GM19240 (cell line): Measurements from ENCODE around the gene NUMB.
A peak's percentile ranks its signal among the peaks of the same experiment; 100 is the strongest.

Source experiments
- DNase-seq: peaks from one replicate; pipeline ENCODE4 v3.0.0; 2011; ENCODE audit warnings: low spot score; ENCODE audit not compliant: insufficient read length

The NUMB gene

GRCh38 chr14:73458183-73458976 is at the start of gene NUMB:
Gene NUMB (minus strand): TSS chr14:73458546. CDS start chr14:73355751, 102,795 bp downstream.
- DNase-seq: peak; percentile 74

- no peak for DNase-seq
Measured at GRCh38 chr14:73503648-73504047, 45.3 kb upstream of the NUMB start.

GRCh38 chr14:73502017-73502619 is 43.8 kb upstream of the NUMB start:
- no peak for DNase-seq

GRCh38 chr14:73500360-73500759 is 42.0 kb upstream of the NUMB start:
- no peak for DNase-seq

- DNase-seq: no peak
Measured at GRCh38 chr14:73494593-73494992, 36.2 kb upstream of the NUMB start.

- no peak for DNase-seq
Measured at GRCh38 chr14:73492670-73493069, 34.3 kb upstream of the NUMB start.

GRCh38 chr14:73492043-73492552 is 33.8 kb upstream of the NUMB start:
- DNase-seq: no peak

- peak; percentile 48 for DNase-seq
Measured at GRCh38 chr14:73491256-73492042, 33.1 kb upstream of the NUMB start.

- no peak for DNase-seq
Measured at GRCh38 chr14:73489481-73490175, 31.3 kb upstream of the NUMB start.

GRCh38 chr14:73478684-73479083 is 20.3 kb upstream of the NUMB start:
- DNase-seq: no peak

GRCh38 chr14:73477618-73478266 is 19.4 kb upstream of the NUMB start:
- no peak for DNase-seq

GRCh38 chr14:73476451-73476931 is 18.1 kb upstream of the NUMB start:
- DNase-seq: no peak

GRCh38 chr14:73474952-73475351 is 16.6 kb upstream of the NUMB start:
- DNase-seq: no peak

- DNase-seq: no peak
Measured at GRCh38 chr14:73472185-73473114, 14.1 kb upstream of the NUMB start.

- no peak for DNase-seq
Measured at GRCh38 chr14:73471582-73472184, 13.3 kb upstream of the NUMB start.

- no peak for DNase-seq
Measured at GRCh38 chr14:73468828-73469375, 10.6 kb upstream of the NUMB start.

GRCh38 chr14:73467800-73468199 is 9.5 kb upstream of the NUMB start:
- DNase-seq: no peak

GRCh38 chr14:73467377-73467776 is 9.0 kb upstream of the NUMB start:
- no peak for DNase-seq

- no peak for DNase-seq
Measured at GRCh38 chr14:73466861-73467260, 8.5 kb upstream of the NUMB start.
